CD8-positive, alpha-beta memory T cell (primary cell): ENCODE data around the gene UTP14C. TPM values are rescaled to one million over a fixed set of nuclear protein-coding genes. Genes with fewer than 3 reads are reported as not detected.
"Not testable (repeated sequence)": the region's sequence is repeated elsewhere in the genome, so short reads cannot be mapped to it uniquely, and the experiment has no call there.

Experiments
- CTCF ChIA-PET: fragments of 350-600 bp; sonication (Branson Sonifier 250); formaldehyde crosslinking; loops from one replicate; lab custom pipeline; 2021; ENCODE audit warnings: antibody characterized with exemption; lab: Charles Lee
- POLR2A ChIA-PET: fragments of 350-600 bp; sonication (Branson Sonifier 250); formaldehyde crosslinking; loops from one replicate; lab custom pipeline; 2021; ENCODE audit warnings: antibody characterized with exemption; lab: Charles Lee
- DNase-seq, 5 donors: peaks; one replicate each; pipeline versions ENCODE4 v3.0.0 to v3.0.0-alpha.2; 2020 to 2022; ENCODE audit warnings: mixed read lengths in 1 of 5
- H3K27ac ChIP-seq: one replicate; pipeline ENCODE4 v1.7.0; 2013; ENCODE audit warnings: low read depth, mild to moderate bottlenecking, low read length, moderate library complexity
- H3K27me3 ChIP-seq: 2 replicates; pipeline ENCODE4 v1.7.0; 2013; ENCODE audit warnings: low read length, mild to moderate bottlenecking; ENCODE audit not compliant: insufficient read depth, poor library complexity, severe bottlenecking
- H3K36me3 ChIP-seq: 2 replicates; pipeline ENCODE4 v1.7.0; 2013; ENCODE audit warnings: mild to moderate bottlenecking, low read length, moderate library complexity; ENCODE audit not compliant: insufficient read depth
- H3K4me1 ChIP-seq: 2 replicates; pipeline ENCODE4 v1.7.0; 2013; ENCODE audit warnings: mild to moderate bottlenecking, low read length, moderate library complexity; ENCODE audit not compliant: insufficient read depth
- H3K4me3 ChIP-seq: 2 replicates; pipeline ENCODE4 v1.7.0; 2013; ENCODE audit warnings: mild to moderate bottlenecking, low read length
- H3K9me3 ChIP-seq: 2 replicates; pipeline ENCODE4 v1.7.0; 2013; ENCODE audit warnings: mild to moderate bottlenecking, low read length
- H3K27ac Mint-ChIP-seq, 8 donors: one replicate each; pipeline ENCODE4 v1.8.0; 2020 to 2021; ENCODE audit warnings: mixed read lengths in 8 of 8, mild to moderate bottlenecking in 6 of 8, inconsistent platforms in 3 of 8, moderate library complexity in 3 of 8
- H3K27me3 Mint-ChIP-seq, 2 donors: one replicate each; pipeline ENCODE4 v1.8.0; 2020 to 2021; ENCODE audit warnings: mixed read lengths in 2 of 2, mild to moderate bottlenecking in 1 of 2, moderate library complexity in 1 of 2
- H3K36me3 Mint-ChIP-seq, 3 donors: one replicate each; pipeline ENCODE4 v1.8.0; 2020 to 2021; ENCODE audit warnings: mixed read lengths in 3 of 3, inconsistent platforms in 1 of 3, mild to moderate bottlenecking in 1 of 3
- H3K4me1 Mint-ChIP-seq, 3 donors: one replicate each; pipeline ENCODE4 v1.8.0; 2020 to 2021; ENCODE audit warnings: mixed read lengths in 3 of 3, inconsistent platforms in 1 of 3, mild to moderate bottlenecking in 1 of 3
- H3K4me3 Mint-ChIP-seq, 7 donors: one replicate each; pipeline ENCODE4 v1.8.0; 2020 to 2021; ENCODE audit warnings: mixed read lengths in 7 of 7, mild to moderate bottlenecking in 6 of 7, moderate library complexity in 4 of 7, inconsistent platforms in 2 of 7
- H3K9me3 Mint-ChIP-seq, 5 donors: one replicate each; pipeline ENCODE4 v1.8.0; 2020 to 2022; ENCODE audit warnings: mixed read lengths in 5 of 5, mild to moderate bottlenecking in 3 of 5, moderate library complexity in 2 of 5, inconsistent platforms in 1 of 5
- polyA plus RNA-seq: library from polyadenylated mRNA; unstranded; fragments of 300-500 nt; fragmentation: Illumina TruSeq; gene quantifications from one replicate; pipeline ENCODE4 v1.2.3, GENCODE V29; 2021
- total RNA-seq, 2 experiments: library from RNA; stranded (reverse); gene quantifications; one replicate each; pipeline ENCODE4 v1.2.3, GENCODE V29; 2021

Gene UTP14C
- total and polyA plus RNA-seq, 3 experiments from 2014 or later = 3.3 to 13.3 (median 11.4) TPM

- no peak overlapping the region for H3K27ac Mint-ChIP-seq
- peaks cover 34 to 64% (median 56%) of the 10 kb centered on the region in 3 donors for H3K4me1 Mint-ChIP-seq
- no peaks in the 10 kb centered on the region for H3K9me3 ChIP-seq
- peaks cover 11% of the 10 kb centered on the region for H3K4me1 ChIP-seq
- no peak overlapping the region for H3K4me3 ChIP-seq
- DNase-seq = no peak
- H3K27ac ChIP-seq = no peak overlapping the region
- H3K9me3 Mint-ChIP-seq = no peaks in the 10 kb centered on the region
- peaks cover 0 to under 1% of the 10 kb centered on the region in 2 donors for H3K27me3 Mint-ChIP-seq
- CTCF ChIA-PET = no interaction called here
- no peaks in the 10 kb centered on the region for H3K27me3 ChIP-seq
- H3K36me3 ChIP-seq = peaks cover 9% of the 10 kb centered on the region
- POLR2A ChIA-PET = no interaction called here
- H3K36me3 Mint-ChIP-seq = peaks cover 9 to 62% (median 22%) of the 10 kb centered on the region in 3 donors
- peak overlapping the region in 1 of 7 donors; percentile 41 for H3K4me3 Mint-ChIP-seq
Observed at GRCh38 chr13:52016296-52016695, 8.2 kb upstream of the UTP14C start.

DNA sequence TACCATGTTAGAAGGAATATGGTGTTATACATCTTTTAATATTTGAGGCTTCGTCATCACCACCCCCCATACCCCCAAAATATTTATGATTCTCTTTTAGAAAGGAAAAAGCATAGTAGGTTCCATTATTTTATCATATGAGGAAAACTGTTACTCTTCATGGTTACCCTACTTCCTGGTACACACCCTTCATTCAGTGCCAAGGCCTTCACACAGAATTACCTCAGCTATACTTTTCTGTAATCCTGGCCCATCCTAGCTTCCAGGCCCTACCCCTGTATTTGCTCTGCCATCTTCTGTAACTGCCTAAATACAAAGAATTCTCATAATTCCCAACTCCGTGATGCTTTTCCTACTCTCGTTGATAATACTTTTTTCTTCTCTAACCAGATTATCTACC is 4.3 kb upstream of the UTP14C start:
- Mint-ChIP-seq H3K36me3 (peaks cover 26 to 81% (median 38%) of the 10 kb centered on the region in 3 donors), H3K27ac (no peak overlapping the region), H3K9me3 (no peaks in the 10 kb centered on the region), H3K4me3 (no peak overlapping the region), H3K4me1 (peaks cover 26 to 60% (median 44%) of the 10 kb centered on the region in 3 donors), H3K27me3 (no peaks in the 10 kb centered on the region)
- no peaks in the 10 kb centered on the region for H3K27me3 ChIP-seq
- no peak overlapping the region for H3K27ac ChIP-seq
- H3K4me1 ChIP-seq = no peaks in the 10 kb centered on the region
- DNase-seq = no peak
- no peak overlapping the region for H3K4me3 ChIP-seq
- H3K36me3 ChIP-seq = peaks cover 23% of the 10 kb centered on the region
- ChIA-PET CTCF (no interaction called here), POLR2A (no interaction called here)
- no peaks in the 10 kb centered on the region for H3K9me3 ChIP-seq

- Histone ChIP-seq H3K4me1 (peaks cover 4% of the 10 kb centered on the region), H3K9me3 (no peaks in the 10 kb centered on the region), H3K27me3 (no peaks in the 10 kb centered on the region), H3K27ac (no peak overlapping the region), H3K36me3 (peaks cover 37% of the 10 kb centered on the region), H3K4me3 (no peak overlapping the region)
- no peak overlapping the region for H3K27ac Mint-ChIP-seq
- H3K4me3 Mint-ChIP-seq = no peak overlapping the region
- H3K36me3 Mint-ChIP-seq = peaks cover 46 to 86% (median 47%) of the 10 kb centered on the region in 3 donors
- H3K4me1 Mint-ChIP-seq = peaks cover 38 to 60% (median 52%) of the 10 kb centered on the region in 3 donors
- peaks cover 0 to 1% of the 10 kb centered on the region in 2 donors for H3K27me3 Mint-ChIP-seq
- ChIA-PET CTCF (no interaction called here), POLR2A (no interaction called here)
- no peak for DNase-seq
- H3K9me3 Mint-ChIP-seq = peaks cover 0 to 8% (median 2%) of the 10 kb centered on the region in 5 donors
Observed at GRCh38 chr13:52022356-52022755, 2.1 kb upstream of the UTP14C start.

DNA sequence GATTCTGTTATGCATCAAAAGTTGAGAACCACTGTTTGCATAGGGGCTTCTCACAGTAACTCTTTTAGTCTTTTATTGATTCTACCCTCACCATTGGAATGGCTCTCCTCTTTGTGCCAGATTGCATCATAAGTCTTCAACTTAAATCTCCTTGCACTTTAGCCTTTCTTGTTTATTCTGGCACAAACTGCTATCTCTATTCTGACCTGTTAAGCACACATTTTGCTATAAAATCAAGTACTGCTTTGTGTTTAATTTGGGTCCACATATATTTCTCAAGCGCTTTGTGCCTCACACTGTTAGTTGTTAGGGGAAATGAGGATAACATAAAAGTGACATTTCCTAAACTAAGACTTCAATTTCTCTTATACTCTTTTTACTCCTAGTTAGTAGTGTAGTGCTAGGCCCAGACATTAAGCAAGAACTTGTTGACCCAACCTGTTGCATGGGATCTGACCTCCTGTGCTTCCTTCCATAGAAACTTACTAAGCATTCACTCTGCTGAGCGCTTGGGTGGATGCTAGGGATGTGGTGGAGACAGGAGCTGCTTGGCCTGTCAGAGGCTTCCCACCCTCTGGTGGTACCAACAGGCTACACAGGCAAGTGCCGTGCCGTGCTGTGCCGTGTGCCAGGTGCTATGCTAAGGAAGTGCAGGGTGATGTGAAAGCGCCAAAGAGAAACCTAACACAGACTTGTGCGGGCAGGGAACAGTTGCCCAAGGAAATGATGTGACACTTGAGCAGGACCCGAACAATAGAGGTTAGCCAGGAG is 1.2 kb downstream of the UTP14C start:
- peaks cover 0 to 1% of the 10 kb centered on the region in 2 donors for H3K27me3 Mint-ChIP-seq
- H3K4me3 Mint-ChIP-seq = no peak overlapping the region
- H3K27ac Mint-ChIP-seq = no peak overlapping the region
- H3K4me1 ChIP-seq = peaks cover 4% of the 10 kb centered on the region
- no peak for DNase-seq
- CTCF ChIA-PET = no interaction called here
- peaks cover 41 to 83% (median 69%) of the 10 kb centered on the region in 3 donors for H3K36me3 Mint-ChIP-seq
- peaks cover 0 to 17% (median 2%) of the 10 kb centered on the region in 5 donors for H3K9me3 Mint-ChIP-seq
- H3K36me3 ChIP-seq = peaks cover 29% of the 10 kb centered on the region
- H3K4me3 ChIP-seq = no peak overlapping the region
- peaks cover 36 to 60% (median 51%) of the 10 kb centered on the region in 3 donors for H3K4me1 Mint-ChIP-seq
- POLR2A ChIA-PET = no interaction called here
- H3K27me3 ChIP-seq = no peaks in the 10 kb centered on the region
- H3K27ac ChIP-seq = no peak overlapping the region
- H3K9me3 ChIP-seq = no peaks in the 10 kb centered on the region

DNA sequence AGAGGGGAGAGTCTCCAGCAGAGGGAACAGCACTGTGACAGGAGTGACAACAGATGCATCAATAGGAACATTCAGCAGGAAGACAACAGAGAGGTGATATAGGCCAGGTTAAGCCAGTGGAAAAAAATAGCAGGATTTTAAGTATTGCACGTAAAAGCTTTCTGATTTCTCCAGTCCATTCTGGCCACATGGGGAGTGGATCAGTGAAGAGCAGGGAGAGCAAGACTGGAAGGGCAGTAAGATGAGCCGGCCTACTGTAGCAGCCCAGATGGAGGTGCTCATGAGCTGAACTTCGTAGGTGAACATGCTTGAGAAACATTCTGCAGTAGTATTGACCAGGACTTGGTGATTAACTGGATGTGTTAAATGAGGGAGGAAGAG is 1.7 kb downstream of the UTP14C start:
- no peaks in the 10 kb centered on the region for H3K9me3 ChIP-seq
- no peak overlapping the region for H3K4me3 ChIP-seq
- no peak overlapping the region for H3K27ac ChIP-seq
- peaks cover 27% of the 10 kb centered on the region for H3K36me3 ChIP-seq
- Mint-ChIP-seq H3K27ac (no peak overlapping the region), H3K27me3 (peaks cover 0 to 1% of the 10 kb centered on the region in 2 donors), H3K4me3 (peak overlapping the region in 1 of 7 donors; percentile 6), H3K36me3 (peaks cover 39 to 77% (median 68%) of the 10 kb centered on the region in 3 donors), H3K9me3 (peaks cover 0 to 17% (median 2%) of the 10 kb centered on the region in 5 donors), H3K4me1 (peaks cover 33 to 61% (median 45%) of the 10 kb centered on the region in 3 donors)
- ChIA-PET POLR2A (no interaction called here), CTCF (no interaction called here)
- peaks cover 4% of the 10 kb centered on the region for H3K4me1 ChIP-seq
- H3K27me3 ChIP-seq = no peaks in the 10 kb centered on the region
- no peak for DNase-seq

- Histone ChIP-seq H3K27ac (no peak overlapping the region), H3K36me3 (peaks cover 27% of the 10 kb centered on the region), H3K9me3 (no peaks in the 10 kb centered on the region), H3K4me1 (peaks cover 4% of the 10 kb centered on the region), H3K27me3 (no peaks in the 10 kb centered on the region), H3K4me3 (no peak overlapping the region)
- CTCF ChIA-PET = no interaction called here
- DNase-seq = no peak
- H3K36me3 Mint-ChIP-seq = peaks cover 34 to 67% (median 65%) of the 10 kb centered on the region in 3 donors
- H3K4me3 Mint-ChIP-seq = no peak overlapping the region
- POLR2A ChIA-PET = no interaction called here
- peaks cover 37 to 71% (median 50%) of the 10 kb centered on the region in 3 donors for H3K4me1 Mint-ChIP-seq
- no peak overlapping the region for H3K27ac Mint-ChIP-seq
- peaks cover 0 to 1% of the 10 kb centered on the region in 2 donors for H3K27me3 Mint-ChIP-seq
- peaks cover 0 to 17% (median 2%) of the 10 kb centered on the region in 5 donors for H3K9me3 Mint-ChIP-seq
Observed at GRCh38 chr13:52027832-52028231, 3.3 kb downstream of the UTP14C start.

- POLR2A ChIA-PET = no interaction called here
- Mint-ChIP-seq H3K27me3 (peaks cover 0 to 1% of the 10 kb centered on the region in 2 donors), H3K27ac (no peak overlapping the region), H3K36me3 (peaks cover 28 to 58% (median 54%) of the 10 kb centered on the region in 3 donors), H3K9me3 (peaks cover 0 to 17% (median 2%) of the 10 kb centered on the region in 5 donors), H3K4me1 (peaks cover 41 to 71% (median 53%) of the 10 kb centered on the region in 3 donors), H3K4me3 (no peak overlapping the region)
- no peak overlapping the region for H3K4me3 ChIP-seq
- H3K27ac ChIP-seq = no peak overlapping the region
- no peaks in the 10 kb centered on the region for H3K9me3 ChIP-seq
- H3K4me1 ChIP-seq = peaks cover 4% of the 10 kb centered on the region
- CTCF ChIA-PET = no interaction called here
- no peak for DNase-seq
- no peaks in the 10 kb centered on the region for H3K27me3 ChIP-seq
- H3K36me3 ChIP-seq = peaks cover 20% of the 10 kb centered on the region
Observed at GRCh38 chr13:52029569-52029968, 5.1 kb downstream of the UTP14C start.

GRCh38 chr13:52030401-52030800 is 5.9 kb downstream of the UTP14C start:
- H3K36me3 ChIP-seq = peaks cover 12% of the 10 kb centered on the region
- H3K27ac Mint-ChIP-seq = peak overlapping the region in 1 of 8 donors; percentile 2

More at GRCh38 chr13:52030401-52030800, 5.9 kb downstream of the UTP14C start:
- H3K27me3 Mint-ChIP-seq, CTCF ChIA-PET, DNase-seq, H3K27ac ChIP-seq, H3K4me1 ChIP-seq, POLR2A ChIA-PET, H3K4me3 Mint-ChIP-seq, H3K9me3 ChIP-seq, H3K4me3 ChIP-seq, H3K27me3 ChIP-seq: not testable (repeated sequence)
- H3K36me3 Mint-ChIP-seq = peaks cover 21 to 50% (median 46%) of the 10 kb centered on the region in 3 donors
- peaks cover 39 to 69% (median 48%) of the 10 kb centered on the region in 3 donors for H3K4me1 Mint-ChIP-seq
- H3K9me3 Mint-ChIP-seq = peaks cover 0 to 17% (median 2%) of the 10 kb centered on the region in 5 donors
